Endometrial microvascular endothelial cells (primary cell): ENCODE measurements around the gene ZNF692. TPM values are rescaled to one million over a fixed set of nuclear protein-coding genes. Genes with fewer than 3 reads are reported as not detected.
"Not testable (repeated sequence)": the region's sequence is repeated elsewhere in the genome, so short reads cannot be mapped to it uniquely, and the experiment has no call there.

Experiments
- in situ Hi-C: cut with HindIII; loops from 2 replicates; pipeline ENCODE4 v1.10.0; 2017; ENCODE audit warnings: low sequenced_read_pairs, low pct_unique_long_range_greater_than_20kb; ENCODE audit errors: inconsistent ontology term
- total RNA-seq: library from RNA; depleted of rRNA; stranded (reverse); fragments of >200 nt; gene quantifications from one replicate; pipeline ENCODE4 v1.2.3, GENCODE V29; 2015; ENCODE audit errors: inconsistent ontology term

The ZNF692 gene
- total RNA-seq, 1 donor from 2014 or later = 43.8 TPM

- in situ Hi-C loops = no loop called here
Observed at GRCh38 chr1:248816042-248816851, 42.6 kb downstream of the ZNF692 start.

GRCh38 chr1:248815407-248816034 lies 43.4 kb downstream of the ZNF692 start:
- in situ Hi-C loops = no loop called here

- in situ Hi-C loops = no loop called here
Observed at GRCh38 chr1:248814351-248814750, 44.5 kb downstream of the ZNF692 start.

- in situ Hi-C loops = no loop called here
Observed at GRCh38 chr1:248813546-248813945, 45.3 kb downstream of the ZNF692 start.

- in situ Hi-C loops = no loop called here
Observed at GRCh38 chr1:248812736-248813425, 46.0 kb downstream of the ZNF692 start.

GRCh38 chr1:248811514-248812490 lies 47.1 kb downstream of the ZNF692 start:
- in situ Hi-C loops = no loop called here

GRCh38 chr1:248810727-248811513 lies 48.0 kb downstream of the ZNF692 start:
- in situ Hi-C loops = no loop called here

- in situ Hi-C loops = no loop called here
Observed at GRCh38 chr1:248810000-248810726, 48.7 kb downstream of the ZNF692 start.

- in situ Hi-C loops = no loop called here
Observed at GRCh38 chr1:248808876-248809275, 50.0 kb downstream of the ZNF692 start.

GRCh38 chr1:248807067-248807737 lies 51.7 kb downstream of the ZNF692 start:
- in situ Hi-C loops = no loop called here

GRCh38 chr1:248805876-248806275 lies 53.0 kb downstream of the ZNF692 start:
- in situ Hi-C loops = no loop called here

GRCh38 chr1:248804771-248805681 lies 53.9 kb downstream of the ZNF692 start:
- in situ Hi-C loops = no loop called here

- in situ Hi-C loops = not testable (repeated sequence)
Observed at GRCh38 chr1:248803501-248803900, 55.4 kb downstream of the ZNF692 start.

GRCh38 chr1:248802454-248802853 lies 56.4 kb downstream of the ZNF692 start:
- in situ Hi-C loops = no loop called here

GRCh38 chr1:248800459-248800858 lies 58.4 kb downstream of the ZNF692 start:
- in situ Hi-C loops = no loop called here
